Heart left ventricle (tissue), 13 donors: ENCODE measurements around the gene TMEM181.

Experiments used
- POLR2A ChIP-seq, 2 donors: fragments of 450-650 bp; IDR thresholded peaks; one replicate each; pipeline ENCODE4 v1.6.1; 2017; ENCODE audit warnings: antibody characterized with exemption in 2 of 2, mild to moderate bottlenecking in 2 of 2, moderate library complexity in 2 of 2
- TF ChIP-seq, protein P1 (sequence below), 12 donors: fragments of 200-600 bp; sonication (generic) in 4 of 12; IDR thresholded peaks; one replicate each; pipeline versions ENCODE4 v1.5.0 to v1.8.0; 2018 to 2022; ENCODE audit warnings: antibody characterized with exemption in 12 of 12, mild to moderate bottlenecking in 5 of 12
- donor health status: ischemic (EF 13 %, LVEDD 7.1; RV severe dilation, severe dysfunction).
- donor health status: DM: no; HTN: yes; CAD: no.
- donor health status: DM: no; HTN: no; CAD: no.
- donor health status: ischemic (EF 25% LVEDD 6.9; RV normal size, moderate dysfunction).
- donor health status: ischemic (EF 25% LVEDD 5.7; RV mildly dilated, moderate dysfunction).
- donor health status: ischemic (EF 35%, LVEDD 5.7; RV mildly dilated, moderate dysfunction).
- donor health status: nonischemic (EF 11% LVEDD 7.7; RV severe dilation, severe dysfunction).
- donor health status: DM: yes; HTN: yes; CAD: no.
- donor health status: PGD.
- donor health status: ischemic (EF 29% LVEDD 5.4; RV normal size, mild dysfunction).
- donor health status: nonischemic (EF 23%, LVEDD 6.1; RV moderate dilation, normal function).

- TF ChIP-seq, protein P1, sequence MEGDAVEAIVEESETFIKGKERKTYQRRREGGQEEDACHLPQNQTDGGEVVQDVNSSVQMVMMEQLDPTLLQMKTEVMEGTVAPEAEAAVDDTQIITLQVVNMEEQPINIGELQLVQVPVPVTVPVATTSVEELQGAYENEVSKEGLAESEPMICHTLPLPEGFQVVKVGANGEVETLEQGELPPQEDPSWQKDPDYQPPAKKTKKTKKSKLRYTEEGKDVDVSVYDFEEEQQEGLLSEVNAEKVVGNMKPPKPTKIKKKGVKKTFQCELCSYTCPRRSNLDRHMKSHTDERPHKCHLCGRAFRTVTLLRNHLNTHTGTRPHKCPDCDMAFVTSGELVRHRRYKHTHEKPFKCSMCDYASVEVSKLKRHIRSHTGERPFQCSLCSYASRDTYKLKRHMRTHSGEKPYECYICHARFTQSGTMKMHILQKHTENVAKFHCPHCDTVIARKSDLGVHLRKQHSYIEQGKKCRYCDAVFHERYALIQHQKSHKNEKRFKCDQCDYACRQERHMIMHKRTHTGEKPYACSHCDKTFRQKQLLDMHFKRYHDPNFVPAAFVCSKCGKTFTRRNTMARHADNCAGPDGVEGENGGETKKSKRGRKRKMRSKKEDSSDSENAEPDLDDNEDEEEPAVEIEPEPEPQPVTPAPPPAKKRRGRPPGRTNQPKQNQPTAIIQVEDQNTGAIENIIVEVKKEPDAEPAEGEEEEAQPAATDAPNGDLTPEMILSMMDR (IDR thresholded peaks at IDR 0.05) = no peak
- TF ChIP-seq POLR2A (IDR thresholded peaks at IDR 0.05) = no peak
Measured at GRCh38 chr6:158596861-158597260, 37.0 kb downstream of the TMEM181 start.
